GM23338 (cell line): ENCODE results near the gene SERBP1.

Experiments
- CREB1 ChIP-seq: fragments of 250-450 bp; sonication (Bioruptor Pico); IDR thresholded peaks from 2 replicates; pipeline ENCODE4 v1.5.0; 2020; ENCODE audit warnings: low read depth, mild to moderate bottlenecking, moderate library complexity
- EZH2 ChIP-seq: fragments of 200-600 bp; sonication (generic); IDR thresholded peaks from one replicate; pipeline ENCODE4 v1.8.0; 2017; ENCODE audit warnings: antibody characterized with exemption, mild to moderate bottlenecking, low read depth; ENCODE audit not compliant: unreplicated experiment
- EZH2phosphoT487 ChIP-seq: fragments of 200-600 bp; sonication (generic); IDR thresholded peaks from one replicate; pipeline ENCODE4 v1.8.1; 2018; ENCODE audit warnings: antibody characterized with exemption; ENCODE audit not compliant: unreplicated experiment
- POLR2AphosphoS5 ChIP-seq: IDR thresholded peaks from 2 replicates; pipeline ENCODE4 v1.6.1; 2016; ENCODE audit warnings: antibody characterized with exemption, low read depth
- REST ChIP-seq: IDR thresholded peaks from one replicate; pipeline ENCODE4 v1.6.1; 2018; ENCODE audit warnings: antibody characterized with exemption; ENCODE audit not compliant: unreplicated experiment
- TF ChIP-seq, protein P1 (sequence below), 2 experiments: fragments of 200-600 bp in 1 of 2; sonication (generic) in 1 of 2; conservative IDR thresholded peaks; 2 replicates each; pipeline versions ENCODE4 v1.5.1 to v1.6.1; 2016 to 2017; ENCODE audit warnings: antibody characterized with exemption in 2 of 2, low read depth in 2 of 2, mild to moderate bottlenecking in 2 of 2, moderate library complexity in 1 of 2

DNA sequence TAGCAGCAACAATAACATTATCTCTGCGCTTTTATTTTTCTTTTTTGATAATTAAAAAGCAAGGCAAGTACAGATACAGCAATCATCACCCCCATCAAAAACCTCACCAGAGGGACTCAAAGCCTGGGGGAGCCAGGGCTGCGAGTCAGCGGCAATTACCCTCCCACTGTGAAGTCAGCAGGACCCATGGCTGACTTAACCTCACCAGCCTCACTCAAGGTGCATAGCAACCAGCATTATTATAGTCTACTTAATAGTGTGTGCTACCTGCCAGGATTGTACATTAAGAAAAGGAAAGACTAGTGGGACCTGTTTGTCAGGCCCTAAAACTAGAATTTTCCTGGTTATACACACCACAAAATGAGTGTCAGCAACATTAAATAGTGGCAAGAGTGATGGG is 28.9 kb upstream of the SERBP1 start:
- TF ChIP-seq EZH2 (no peak), POLR2AphosphoS5 (no peak), EZH2phosphoT487 (no peak), REST (no peak), CREB1 (CRISPR knock-in tag) (no peak)
- TF ChIP-seq, protein P1, sequence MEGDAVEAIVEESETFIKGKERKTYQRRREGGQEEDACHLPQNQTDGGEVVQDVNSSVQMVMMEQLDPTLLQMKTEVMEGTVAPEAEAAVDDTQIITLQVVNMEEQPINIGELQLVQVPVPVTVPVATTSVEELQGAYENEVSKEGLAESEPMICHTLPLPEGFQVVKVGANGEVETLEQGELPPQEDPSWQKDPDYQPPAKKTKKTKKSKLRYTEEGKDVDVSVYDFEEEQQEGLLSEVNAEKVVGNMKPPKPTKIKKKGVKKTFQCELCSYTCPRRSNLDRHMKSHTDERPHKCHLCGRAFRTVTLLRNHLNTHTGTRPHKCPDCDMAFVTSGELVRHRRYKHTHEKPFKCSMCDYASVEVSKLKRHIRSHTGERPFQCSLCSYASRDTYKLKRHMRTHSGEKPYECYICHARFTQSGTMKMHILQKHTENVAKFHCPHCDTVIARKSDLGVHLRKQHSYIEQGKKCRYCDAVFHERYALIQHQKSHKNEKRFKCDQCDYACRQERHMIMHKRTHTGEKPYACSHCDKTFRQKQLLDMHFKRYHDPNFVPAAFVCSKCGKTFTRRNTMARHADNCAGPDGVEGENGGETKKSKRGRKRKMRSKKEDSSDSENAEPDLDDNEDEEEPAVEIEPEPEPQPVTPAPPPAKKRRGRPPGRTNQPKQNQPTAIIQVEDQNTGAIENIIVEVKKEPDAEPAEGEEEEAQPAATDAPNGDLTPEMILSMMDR (conservative IDR thresholded peaks at IDR 0.05; ENCODE audit: low read depth in 2 of 2), result no peak
